Epithelial cell of proximal tubule (primary cell): ENCODE results near the gene VGLL2. TPM values are rescaled to one million over a fixed set of nuclear protein-coding genes. Genes with fewer than 3 reads are reported as not detected.

ENCODE experiments used
- DNase-seq: peaks from one replicate; pipeline ENCODE4 v3.0.0-alpha.2; 2011; ENCODE audit warnings: low read depth
- H3K4me3 ChIP-seq: 2 replicates; pipeline ENCODE4 v1.5.1; 2011; ENCODE audit warnings: low read depth, mild to moderate bottlenecking, low read length
- total RNA-seq: library from RNA; depleted of rRNA; stranded (reverse); fragments of >200 nt; gene quantifications from 2 replicates; pipeline ENCODE4 v1.2.3, GENCODE V29; 2015
- TF ChIP-seq, protein P1 (sequence below): conservative IDR thresholded peaks from 2 replicates; pipeline ENCODE4 v1.5.1; 2012; ENCODE audit warnings: low read depth, mild to moderate bottlenecking, low read length

VGLL2 gene
- total RNA-seq, 1 donor from 2014 or later = not detected

DNA sequence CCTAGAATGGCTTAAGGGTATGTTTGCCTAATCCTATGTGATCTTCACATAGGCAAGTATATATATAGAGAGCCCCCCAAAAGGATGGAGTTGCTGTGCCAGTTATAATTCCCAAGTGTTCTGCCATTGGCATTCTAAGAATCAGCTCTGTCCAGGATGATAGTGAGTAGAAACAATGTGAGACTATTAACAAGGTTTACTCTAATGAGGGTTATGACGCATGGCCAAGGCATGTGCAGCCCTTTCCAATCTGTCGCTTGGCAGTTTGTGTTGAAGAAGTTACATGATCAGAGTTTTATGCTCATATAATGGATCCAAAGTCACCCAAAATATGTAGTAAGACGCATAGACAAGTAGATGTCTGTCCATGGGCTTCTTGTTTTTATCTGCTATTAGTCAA, 33.6 kb downstream of the VGLL2 start:
- TF ChIP-seq, protein P1, sequence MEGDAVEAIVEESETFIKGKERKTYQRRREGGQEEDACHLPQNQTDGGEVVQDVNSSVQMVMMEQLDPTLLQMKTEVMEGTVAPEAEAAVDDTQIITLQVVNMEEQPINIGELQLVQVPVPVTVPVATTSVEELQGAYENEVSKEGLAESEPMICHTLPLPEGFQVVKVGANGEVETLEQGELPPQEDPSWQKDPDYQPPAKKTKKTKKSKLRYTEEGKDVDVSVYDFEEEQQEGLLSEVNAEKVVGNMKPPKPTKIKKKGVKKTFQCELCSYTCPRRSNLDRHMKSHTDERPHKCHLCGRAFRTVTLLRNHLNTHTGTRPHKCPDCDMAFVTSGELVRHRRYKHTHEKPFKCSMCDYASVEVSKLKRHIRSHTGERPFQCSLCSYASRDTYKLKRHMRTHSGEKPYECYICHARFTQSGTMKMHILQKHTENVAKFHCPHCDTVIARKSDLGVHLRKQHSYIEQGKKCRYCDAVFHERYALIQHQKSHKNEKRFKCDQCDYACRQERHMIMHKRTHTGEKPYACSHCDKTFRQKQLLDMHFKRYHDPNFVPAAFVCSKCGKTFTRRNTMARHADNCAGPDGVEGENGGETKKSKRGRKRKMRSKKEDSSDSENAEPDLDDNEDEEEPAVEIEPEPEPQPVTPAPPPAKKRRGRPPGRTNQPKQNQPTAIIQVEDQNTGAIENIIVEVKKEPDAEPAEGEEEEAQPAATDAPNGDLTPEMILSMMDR = no peak
- H3K4me3 ChIP-seq = no peak overlapping the region
- DNase-seq = no peak

DNA sequence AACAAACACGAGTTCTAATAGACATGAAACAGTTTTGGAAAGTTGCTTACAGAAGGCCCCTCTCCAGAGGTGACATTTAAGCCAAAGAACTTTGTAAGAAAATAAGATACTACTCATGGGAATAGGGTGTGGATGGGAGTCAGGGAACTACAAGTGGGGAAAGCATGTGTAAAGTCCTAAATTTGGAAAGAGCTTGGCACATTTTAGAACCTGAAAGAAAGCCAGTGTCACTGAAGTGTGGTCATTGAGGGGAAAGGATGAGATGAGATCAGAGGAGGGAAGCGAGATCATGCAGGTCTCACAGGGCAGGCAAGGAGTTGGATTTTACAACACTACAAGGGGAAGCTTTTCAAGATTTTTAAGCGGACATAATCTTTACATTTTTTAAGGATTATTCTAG, 38.0 kb downstream of the VGLL2 start:
- TF ChIP-seq, protein P1 = no peak
- DNase-seq = no peak

DNA sequence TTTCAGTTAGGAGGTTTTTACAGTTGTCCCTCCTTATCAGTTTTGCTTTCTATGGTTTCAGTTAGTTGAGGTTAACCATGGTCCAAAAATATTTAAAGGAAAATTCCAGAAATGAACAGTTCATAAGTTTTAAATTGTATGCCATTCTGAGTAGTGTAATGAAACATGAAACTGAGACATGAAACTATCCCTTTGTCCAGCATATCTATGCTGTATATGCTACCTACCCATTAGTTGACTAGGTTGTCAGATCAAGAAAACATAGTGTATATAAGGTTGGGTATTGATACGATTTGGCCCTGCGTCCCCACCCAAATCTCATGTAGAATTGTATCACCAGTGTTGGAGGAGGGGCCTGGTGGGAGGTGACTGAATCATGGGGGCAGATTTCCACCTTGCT, 39.1 kb downstream of the VGLL2 start:
- TF ChIP-seq, protein P1 = no peak
- DNase-seq = no peak
- H3K4me3 ChIP-seq = no peak overlapping the region

More for the DNA sequence above, 38.0 kb downstream of the VGLL2 start:
- no peak overlapping the region for H3K4me3 ChIP-seq

DNA sequence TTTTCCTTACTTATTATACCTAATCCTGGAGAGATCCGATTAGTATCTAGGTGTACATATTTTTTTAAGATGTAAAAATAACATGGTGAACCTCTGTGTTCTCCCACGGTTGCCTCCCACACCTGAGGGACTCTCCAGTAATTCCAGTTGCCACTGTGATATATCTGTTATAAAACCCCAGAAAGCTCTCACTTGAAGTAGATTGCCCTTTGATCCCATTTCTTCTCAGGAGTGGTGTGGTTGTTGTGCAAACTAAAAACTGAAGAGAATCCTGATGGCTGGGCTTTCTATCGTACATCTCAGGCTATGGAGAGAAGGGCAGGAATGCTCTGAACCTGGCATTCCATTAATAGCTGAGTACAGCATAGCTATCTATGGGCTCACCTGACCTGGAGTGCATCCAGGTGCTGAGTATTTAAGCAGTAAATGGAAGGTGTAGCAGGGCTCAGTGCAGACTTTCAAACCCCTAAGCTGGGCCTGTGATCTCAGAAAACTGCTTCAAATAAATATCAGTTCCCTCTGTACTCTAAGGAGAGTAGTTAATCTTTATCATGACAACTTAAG, 41.0 kb downstream of the VGLL2 start:
- TF ChIP-seq, protein P1 = no peak
- DNase-seq = no peak
- H3K4me3 ChIP-seq = no peak overlapping the region

DNA sequence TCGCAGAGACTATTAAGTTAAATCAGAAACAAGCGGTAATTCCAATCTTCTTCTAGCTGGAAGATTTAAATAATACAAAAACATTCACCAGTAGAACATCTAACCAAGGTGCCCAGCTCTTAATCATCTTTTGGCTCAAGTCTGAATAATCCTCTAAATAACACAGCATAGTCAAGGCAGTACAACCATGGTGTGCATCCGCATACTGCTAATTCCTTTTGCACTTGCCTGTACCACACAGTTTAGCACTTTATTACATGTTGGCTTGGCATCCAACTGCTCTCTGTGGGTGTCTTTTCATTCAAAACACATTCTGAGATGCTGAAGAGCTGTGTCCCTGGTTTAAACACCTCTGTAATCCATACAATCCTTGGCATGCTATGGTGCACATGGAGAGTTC, 42.3 kb downstream of the VGLL2 start:
- H3K4me3 ChIP-seq = no peak overlapping the region
- no peak for DNase-seq
- TF ChIP-seq, protein P1 = no peak

DNA sequence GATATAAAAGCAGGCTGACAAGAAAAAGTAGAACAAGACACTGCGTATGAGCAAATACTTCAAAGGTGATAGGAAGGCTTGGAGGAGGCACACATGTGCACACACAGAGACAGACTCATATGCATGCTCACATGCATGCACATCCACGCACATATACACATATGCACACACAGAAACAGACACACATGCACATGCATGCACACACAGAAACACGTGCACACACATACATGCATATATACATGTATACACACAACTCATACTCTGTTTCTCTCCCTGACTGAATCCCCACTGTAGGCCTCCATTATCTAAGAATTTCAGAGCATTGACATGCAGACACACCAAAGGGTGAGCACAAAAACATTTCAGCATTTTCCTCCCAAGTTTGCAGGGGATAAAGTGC, 43.7 kb downstream of the VGLL2 start:
- TF ChIP-seq, protein P1 = no peak
- H3K4me3 ChIP-seq = no peak overlapping the region
- no peak for DNase-seq

DNA sequence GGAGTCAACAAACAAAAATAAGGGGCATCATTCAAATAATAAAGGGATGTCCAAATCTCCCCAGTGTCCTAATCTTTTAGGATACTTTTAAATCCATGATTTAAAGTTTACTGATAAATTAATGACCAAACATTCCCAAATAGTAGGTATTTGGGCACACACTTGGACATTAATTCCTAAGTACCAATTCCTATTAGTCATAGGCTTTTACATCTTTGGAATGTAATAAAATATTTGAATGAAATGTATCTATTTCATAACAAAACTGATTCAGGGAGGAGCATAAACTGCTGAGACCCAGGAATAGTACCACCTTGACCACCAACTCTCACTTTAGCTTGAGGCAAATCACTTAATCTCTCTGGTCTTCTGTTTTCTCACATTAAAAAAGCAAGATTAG, 44.3 kb downstream of the VGLL2 start:
- TF ChIP-seq, protein P1 = no peak
- no peak overlapping the region for H3K4me3 ChIP-seq
- no peak for DNase-seq
